22Rv1 (cell line): ENCODE data around the gene MCHR1.

Experiments
- ZFX ChIP-seq: fragments of 450-650 bp; IDR thresholded peaks from 2 replicates; pipeline ENCODE4 v1.6.1; 2017; ENCODE audit warnings: antibody characterized with exemption, borderline replicate concordance
- TF ChIP-seq, protein P1 (sequence below): fragments of 450-650 bp; IDR thresholded peaks from 2 replicates; pipeline ENCODE4 v1.5.1; 2017; ENCODE audit warnings: mild to moderate bottlenecking

- TF ChIP-seq, protein P1, sequence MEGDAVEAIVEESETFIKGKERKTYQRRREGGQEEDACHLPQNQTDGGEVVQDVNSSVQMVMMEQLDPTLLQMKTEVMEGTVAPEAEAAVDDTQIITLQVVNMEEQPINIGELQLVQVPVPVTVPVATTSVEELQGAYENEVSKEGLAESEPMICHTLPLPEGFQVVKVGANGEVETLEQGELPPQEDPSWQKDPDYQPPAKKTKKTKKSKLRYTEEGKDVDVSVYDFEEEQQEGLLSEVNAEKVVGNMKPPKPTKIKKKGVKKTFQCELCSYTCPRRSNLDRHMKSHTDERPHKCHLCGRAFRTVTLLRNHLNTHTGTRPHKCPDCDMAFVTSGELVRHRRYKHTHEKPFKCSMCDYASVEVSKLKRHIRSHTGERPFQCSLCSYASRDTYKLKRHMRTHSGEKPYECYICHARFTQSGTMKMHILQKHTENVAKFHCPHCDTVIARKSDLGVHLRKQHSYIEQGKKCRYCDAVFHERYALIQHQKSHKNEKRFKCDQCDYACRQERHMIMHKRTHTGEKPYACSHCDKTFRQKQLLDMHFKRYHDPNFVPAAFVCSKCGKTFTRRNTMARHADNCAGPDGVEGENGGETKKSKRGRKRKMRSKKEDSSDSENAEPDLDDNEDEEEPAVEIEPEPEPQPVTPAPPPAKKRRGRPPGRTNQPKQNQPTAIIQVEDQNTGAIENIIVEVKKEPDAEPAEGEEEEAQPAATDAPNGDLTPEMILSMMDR, result no peak
- TF ChIP-seq ZFX, result no peak
These were observed 7.4 kb upstream of the MCHR1 start for GRCh38 chr22:40671796-40672360.
